ENCODE measurements around the gene FOXM1.

- TF ChIP-seq GATA2 (IDR thresholded peaks at IDR 0.05; ENCODE audit: low read depth, low read length), result no peak
- TF ChIP-seq GATA3 (IDR thresholded peaks at IDR 0.05; ENCODE audit: low read depth, low read length), result no peak
Measured at GRCh38 chr12:2834581-2835491, 42.1 kb downstream of the FOXM1 start, which contains the start of gene NRIP2.

All from SH-SY5Y (cell line).